GM19463 (cell line): ENCODE data around the gene CAMK4.

Experiments used
- ATAC-seq: cut with Tn5 transposase; IDR thresholded peaks from one replicate; pipeline ENCODE4 v1.9.1; 2021; ENCODE audit warnings: mild to moderate bottlenecking, moderate library complexity; ENCODE audit not compliant: unreplicated experiment

Gene CAMK4

DNA sequence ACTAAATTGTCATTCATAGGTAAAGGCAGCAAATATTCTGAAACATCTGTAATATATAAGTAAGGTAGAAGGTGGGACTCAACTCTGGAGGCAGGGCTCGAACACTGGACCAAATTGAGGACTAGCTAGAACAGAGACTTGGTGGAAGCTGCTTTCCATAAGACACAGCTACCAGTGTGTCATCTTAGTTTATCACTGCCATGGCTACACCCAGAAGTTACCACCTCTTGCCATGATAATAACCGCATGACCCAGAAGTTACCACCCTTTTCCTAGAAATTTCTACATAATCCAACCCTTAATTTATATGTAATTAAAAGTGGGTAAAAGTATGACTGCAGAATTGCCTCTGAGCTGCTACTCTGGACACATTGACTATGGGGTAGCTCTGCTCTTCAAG lies 188.4 kb downstream of the CAMK4 start:
- ATAC-seq, result no peak

DNA sequence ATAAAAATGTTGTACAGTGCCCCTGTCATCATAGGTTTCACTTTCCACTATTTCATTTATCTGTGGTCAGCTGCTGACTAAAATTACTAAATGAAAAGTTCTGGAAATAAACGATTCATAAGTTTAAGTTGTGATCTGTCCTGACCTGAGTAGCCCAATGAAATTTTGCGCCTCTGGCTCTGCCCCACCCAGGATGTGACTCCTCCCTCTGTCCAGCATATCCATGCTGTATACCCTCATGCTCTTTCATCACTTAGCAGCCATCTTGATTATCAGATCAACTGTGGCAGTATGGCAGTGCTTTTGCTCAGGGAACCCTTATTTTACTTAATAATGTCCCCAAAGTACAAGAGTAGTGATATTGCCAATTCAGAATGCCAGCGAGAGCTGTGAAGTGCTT lies 190.9 kb downstream of the CAMK4 start:
- no peak for ATAC-seq

DNA sequence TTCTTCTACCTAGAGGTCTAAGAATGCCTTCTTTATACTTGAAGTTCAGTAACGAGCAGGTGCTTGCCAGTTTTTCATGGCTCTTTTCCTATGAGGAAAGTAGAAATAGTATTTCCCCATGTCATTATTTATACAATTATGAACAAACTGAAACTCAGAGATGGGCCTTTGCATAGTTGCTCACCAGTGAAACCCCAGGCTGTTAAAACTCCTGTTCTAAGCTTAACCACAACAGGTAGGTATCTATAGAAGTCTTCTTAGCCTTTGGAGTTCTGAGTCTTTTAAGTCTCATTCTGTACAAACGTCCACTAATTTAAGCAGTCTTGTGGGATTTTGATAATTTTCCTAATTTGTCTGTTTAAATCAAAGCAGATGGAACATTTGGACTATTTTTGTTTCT lies 198.1 kb downstream of the CAMK4 start:
- ATAC-seq, result peak; percentile 81

DNA sequence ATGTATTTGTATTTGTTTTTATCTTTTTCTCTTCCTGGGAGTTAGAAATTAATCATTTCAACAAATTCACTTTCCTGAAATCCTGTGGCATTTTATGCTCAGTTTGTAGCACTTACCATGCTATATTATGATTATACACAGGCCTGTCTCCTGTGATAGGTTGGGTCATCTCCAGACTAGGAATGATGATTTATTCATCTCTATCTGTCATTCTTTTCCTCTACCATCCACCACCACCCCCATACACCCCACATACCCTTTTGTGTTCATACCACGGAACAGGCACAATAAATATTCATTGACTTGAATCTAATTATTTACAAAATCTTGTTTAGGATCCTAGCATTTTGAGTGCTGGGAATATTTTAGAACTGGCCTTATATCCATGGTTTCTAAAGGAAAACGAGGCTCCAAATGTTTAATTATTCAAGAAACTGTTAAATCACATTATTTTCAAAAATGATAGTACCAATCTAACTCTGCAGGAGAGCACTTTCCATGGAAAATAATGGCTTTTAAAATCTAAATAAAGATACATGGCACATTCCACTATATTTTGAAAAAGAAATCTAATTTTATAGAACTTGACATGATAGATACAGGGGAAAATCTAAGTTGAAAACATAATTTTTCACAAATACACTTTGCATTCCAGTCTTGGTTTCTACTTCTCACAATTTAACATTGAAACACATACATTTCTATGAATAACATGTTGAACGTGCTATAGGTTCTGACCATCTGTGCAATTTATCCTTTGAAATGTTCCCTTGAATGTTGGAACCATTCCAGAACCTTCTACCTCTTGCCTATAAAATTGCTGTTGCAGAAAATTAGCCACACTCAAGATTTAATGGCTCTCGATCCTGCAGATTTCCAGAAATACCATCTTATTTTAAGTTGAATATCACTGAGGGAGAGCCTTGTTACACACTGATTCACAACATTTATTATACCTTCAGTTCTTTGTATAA lies 198.8 kb downstream of the CAMK4 start:
- ATAC-seq, result no peak

DNA sequence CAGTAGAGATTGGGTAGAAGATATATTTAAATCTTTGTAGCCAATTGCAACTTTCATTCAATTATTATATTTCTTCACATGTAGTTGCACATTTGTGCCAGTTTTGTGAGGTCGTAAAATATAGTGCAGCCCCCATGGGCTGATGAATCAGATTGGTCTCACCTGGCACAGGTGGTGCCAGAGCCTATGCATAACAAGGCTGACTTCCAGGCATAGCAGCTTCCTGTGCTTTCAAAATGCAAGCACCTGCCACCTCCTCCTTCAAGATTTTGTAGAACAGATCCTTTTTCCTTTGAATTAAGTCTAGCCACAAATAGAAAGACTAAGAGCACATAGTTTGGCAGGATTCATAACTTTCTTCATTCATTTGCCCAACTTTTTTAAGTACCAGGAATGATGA lies 201.0 kb downstream of the CAMK4 start:
- ATAC-seq, result no peak

DNA sequence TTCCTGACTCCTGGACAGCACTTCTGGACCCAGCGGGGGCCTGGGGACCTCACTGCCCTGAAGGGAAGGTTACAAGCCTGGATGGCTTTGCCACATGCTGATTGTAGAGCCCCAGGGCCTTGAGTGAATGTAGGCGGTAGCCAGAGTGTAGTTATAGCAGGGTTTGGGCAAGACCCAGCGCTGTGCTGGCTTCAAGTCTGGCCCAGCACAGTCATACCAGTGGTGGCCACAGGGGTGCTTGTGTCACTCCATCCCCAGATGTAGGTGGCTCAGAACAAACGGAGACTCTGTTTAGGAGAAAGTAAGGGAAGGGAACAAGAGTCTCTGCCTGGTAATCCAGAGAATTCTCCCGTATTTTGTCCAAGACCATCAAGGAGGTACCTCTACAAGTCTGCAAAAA lies 203.6 kb downstream of the CAMK4 start:
- ATAC-seq, result no peak

DNA sequence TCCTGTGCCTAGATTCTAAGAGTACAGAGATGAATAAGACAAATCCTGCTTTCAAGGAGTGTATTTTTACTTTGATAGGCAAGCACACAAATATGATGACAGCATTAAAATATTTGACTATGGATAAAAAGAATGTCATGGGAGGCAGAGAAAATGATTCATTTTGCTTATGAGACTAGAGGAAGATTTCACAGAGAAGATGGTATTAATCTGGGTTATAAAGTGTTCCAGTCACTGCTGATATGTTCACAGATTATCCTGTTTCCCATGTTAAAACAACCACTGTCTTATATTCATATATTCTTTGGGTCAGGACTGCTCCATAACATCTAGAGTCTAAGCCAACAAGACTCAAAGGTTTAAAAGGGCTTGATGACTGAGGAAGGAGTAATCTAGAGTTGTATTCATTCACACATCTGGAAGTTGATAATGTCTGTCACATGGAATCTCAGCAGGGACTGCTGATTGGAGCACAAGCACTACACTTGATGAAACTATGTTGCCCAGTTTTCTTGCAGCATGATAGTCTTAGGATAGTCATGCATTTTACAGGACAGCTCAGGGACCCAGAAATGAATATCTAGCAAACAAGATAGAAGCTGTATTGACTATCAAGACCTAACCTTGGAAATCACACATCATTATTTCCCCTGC lies 208.8 kb downstream of the CAMK4 start:
- ATAC-seq, result no peak

DNA sequence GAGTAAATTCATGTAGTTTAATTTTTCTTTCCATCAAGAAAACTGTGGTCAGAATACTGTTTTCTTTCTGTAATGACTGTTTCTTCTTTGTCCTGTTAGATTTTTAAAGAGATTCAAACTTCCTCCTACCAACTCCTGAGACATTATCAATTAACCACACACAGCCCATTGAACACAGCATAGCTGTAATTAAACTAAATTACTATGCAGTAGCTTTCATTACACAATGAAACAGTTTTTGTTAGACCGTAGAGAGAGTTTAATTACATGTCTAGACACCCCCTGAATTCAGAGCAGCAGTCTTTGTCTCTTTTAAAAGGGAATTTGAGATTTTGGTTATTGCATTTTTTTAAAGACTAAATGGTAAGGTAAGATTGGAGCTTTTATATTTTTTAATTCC lies 210.6 kb downstream of the CAMK4 start:
- no peak for ATAC-seq

DNA sequence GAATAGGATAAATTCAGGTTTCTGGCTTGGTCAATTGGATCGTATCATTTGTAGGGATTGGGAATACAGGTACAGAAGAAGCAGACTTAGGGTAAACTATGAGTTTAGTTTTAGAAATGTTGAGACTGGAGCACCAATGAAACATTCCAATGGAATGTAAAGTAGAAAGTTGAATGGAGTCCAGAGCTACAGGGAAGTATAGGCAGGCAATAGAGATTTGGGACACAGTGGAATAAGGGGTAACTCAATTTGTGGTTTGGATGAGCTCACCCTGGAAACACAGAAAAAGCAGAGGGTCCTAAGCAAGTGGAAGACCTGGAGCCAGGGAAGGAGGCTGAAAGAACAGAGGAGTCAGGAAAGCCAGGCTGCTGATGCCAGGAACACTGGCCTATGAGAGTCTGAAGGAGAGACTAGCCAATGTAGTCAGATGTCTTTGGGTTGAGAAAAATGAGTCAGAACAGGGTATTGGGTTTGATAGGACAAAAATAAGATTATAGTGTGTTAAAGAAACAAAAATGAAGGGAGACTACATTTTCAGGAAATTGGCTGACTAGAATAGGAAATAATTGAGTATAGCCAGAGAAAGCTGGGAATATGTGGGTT lies 215.4 kb downstream of the CAMK4 start:
- ATAC-seq, result no peak

DNA sequence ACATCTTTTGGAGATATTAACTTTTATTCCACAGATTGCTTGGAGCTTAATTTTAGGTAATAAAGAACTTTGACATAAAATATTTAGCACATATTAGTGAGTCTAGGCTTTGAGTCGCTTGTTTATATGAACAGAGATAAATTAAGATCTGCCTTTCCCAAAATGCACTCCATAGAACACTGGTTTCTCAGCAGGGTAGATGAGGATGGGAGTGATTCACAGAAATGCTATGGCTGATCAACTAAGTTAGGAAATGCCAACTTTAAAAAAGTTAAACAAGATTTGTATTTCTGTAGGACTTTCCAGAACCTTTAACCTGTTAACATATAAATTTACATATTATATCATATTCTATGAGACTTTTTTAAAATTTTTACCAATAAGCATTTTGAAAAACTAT lies 222.9 kb downstream of the CAMK4 start:
- ATAC-seq, result no peak

DNA sequence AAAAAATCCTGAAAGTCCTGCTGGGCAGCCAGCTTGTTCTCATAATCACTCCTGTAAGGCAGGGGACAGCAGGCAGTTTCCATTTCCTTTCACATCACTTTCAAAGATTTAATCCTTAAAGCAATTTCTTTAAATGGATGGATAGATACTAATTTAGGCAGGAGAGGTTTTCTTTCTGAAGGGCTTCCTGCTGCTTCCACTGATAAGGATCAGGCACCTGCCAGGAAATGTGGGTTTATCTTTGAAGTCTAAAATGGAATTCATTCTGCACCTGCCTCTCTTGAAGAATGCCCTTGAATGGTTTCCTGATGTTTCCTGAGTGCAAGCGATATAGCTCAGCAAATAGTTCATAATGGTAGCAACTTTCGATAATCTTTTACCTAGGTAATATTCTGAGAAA lies 223.6 kb downstream of the CAMK4 start:
- no peak for ATAC-seq

DNA sequence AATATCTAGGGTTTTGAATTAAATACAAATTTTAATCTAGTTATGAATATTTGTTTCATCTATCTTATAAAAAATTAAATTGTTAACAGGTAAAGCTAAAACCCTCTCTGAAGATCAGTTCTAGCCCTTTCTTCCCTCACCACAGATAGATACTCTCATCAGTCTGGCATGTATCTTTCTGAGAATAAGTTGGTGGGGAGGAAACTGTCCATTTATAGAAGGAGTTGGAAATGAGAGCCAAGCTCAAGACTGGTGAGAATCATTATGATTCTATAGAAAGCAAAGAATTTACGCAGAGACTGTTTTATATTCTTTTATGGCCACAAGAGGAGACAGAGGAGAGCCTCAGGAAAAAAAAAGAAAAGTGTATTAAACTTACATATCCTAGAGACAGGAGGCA lies 229.1 kb downstream of the CAMK4 start:
- ATAC-seq, result no peak

DNA sequence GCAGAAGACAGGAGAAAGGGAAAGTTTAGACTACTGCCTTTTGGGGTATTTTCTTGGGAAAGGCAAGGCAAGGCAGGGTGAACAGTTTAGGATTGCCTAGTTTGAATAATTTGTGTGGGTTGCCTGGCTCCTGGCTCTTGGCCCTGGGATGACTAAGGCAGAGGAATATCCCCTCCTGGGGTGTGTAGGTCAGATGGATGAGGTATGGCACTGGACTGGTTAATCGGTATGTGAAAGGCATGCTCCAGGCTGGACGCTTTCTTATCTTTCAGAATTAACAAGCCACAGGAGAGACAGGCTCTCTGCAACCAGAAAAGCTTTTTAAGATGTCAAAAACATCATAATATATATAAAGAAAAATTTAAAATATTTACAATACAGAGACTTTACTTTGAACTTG lies 229.6 kb downstream of the CAMK4 start:
- no peak for ATAC-seq

DNA sequence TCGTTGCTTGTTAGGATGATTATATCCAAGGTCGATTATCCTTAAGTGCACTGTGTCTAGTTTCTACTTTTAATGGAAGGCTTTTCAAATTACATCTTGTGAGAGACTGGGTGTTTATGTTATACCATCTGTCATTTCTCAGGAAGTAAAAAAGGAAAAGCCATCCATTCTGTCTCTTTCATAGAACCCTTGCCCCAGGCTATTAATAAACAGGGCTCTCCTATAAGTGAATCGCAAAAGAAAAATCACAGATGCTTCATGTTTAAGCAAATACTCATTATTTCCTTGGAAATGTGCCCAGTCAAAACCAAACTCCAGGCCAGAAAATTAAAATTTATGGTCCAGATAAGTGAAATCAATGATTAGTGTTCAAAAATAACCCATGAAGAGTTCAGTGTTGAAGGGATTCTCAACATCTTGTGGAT lies 230.0 kb downstream of the CAMK4 start:
- no peak for ATAC-seq

DNA sequence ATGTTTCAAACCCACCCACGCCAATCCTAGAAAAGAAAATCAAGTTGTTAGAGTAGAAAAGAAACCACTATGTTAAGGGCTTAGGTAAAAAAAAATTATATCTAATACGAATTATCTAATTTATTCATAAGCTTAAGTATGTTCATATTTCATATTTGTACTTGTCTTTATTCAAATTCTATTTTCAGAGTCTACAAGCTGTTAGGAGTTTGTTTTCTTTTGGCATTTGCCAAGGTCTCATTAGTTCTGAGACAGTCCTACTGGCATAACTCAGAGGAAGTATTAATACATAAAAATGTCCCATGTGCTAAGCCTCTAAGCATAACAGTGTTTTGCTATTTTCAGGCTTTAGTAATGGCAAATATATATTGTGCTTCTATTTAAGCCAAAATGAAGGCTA lies 230.6 kb downstream of the CAMK4 start:
- no peak for ATAC-seq

DNA sequence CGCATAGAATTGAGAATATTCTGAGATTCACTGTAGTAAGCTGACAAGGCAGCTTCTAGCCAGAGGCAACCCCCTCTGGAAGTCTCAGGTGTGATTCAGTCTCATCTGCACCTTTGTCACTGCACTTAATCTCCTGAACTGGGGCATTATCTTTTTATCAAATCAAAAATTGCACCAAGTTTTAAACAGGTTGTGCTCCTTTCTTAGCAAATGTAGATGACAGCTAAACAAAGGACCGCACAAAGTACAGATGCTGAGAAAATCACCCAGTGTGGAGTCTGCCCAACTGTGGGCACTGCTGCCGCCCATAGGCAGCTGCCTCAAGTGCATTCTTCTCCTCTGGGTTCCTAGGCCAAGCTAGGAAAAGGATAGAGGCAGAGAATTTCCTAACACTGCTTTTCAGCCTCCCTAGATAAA lies 237.1 kb downstream of the CAMK4 start:
- peak; percentile 63 for ATAC-seq

DNA sequence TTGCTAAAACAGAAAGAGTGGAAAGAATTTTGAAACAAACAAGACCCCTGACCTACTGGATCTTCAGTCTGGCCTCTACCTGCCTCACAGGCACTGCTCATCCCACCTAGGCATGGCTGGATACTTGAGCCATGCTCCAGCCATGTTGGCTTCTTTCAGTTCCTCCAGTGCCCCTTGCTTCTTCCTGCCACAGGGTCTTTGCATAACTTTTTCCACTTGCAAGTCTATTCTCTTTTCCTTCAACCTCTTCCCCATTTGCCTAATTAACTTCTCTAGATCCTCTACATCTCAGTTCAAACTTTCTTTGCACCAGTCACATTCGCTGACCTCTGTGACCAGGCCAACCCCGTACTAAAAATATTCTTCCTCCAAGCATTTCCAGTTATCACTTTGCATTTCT lies 237.8 kb downstream of the CAMK4 start:
- no peak for ATAC-seq

DNA sequence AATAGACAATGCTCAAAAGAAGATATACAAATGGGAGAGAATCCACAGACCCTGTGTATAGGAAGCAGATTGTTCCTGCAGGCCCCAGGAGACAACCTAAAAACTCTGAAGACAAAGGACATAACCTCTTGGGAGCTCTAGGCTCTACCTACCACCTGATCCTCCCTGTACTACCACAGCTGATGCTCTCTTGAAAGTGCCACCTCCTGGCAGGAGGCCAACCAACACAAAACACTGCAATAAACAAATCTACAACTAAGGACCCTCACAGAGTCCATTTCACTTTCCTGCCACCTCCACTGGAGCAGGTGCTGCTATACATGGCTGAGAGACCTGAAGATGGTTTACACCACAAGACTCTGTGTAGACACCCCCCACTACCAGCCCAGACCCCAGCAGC lies 239.1 kb downstream of the CAMK4 start:
- no peak for ATAC-seq

DNA sequence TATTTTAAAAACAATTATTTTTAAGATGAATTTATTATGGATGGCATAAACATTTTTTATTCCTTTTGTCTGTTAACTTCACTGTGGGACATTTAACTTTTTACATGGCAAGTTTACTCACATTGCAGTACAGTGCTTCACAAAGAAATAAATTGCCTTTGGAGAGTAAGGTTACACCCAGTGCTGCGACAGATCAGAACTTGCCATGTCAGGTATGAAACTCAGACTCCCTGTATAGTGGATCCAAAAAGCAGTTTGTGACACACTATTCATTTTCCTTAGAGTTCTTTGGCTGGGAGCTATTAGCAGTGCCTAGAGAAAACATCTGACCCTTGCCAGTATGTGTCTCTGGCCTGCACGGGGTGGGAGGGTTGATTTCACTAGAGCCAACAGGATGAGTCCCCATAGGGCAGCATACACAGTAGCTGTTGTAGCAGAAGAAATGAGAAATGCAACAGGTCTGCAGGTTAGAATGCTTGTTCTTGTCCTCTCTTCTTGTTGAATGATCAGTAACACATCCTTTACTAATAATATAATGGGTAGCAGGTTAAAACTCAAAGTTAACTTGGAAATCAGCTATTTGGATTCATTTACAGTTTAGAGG lies 245.2 kb downstream of the CAMK4 start:
- no peak for ATAC-seq

DNA sequence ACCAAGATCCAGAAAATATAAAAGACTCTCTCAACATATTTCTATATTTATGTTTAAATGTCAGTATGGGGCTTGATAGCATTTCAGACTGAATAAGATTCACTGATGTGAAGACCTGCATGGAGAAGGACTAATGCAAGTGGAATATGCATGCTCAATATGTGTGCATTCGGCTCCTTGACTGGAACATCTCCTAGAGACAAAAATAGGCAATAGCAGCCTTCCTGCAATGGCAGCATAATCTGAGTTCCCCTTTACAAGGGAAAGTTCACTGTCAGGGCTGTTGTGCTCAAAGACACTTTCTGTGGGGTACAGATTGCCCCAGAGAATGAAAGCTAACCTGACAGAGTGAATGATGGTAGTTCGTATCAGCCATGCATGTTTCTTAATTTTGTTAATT lies 245.7 kb downstream of the CAMK4 start:
- no peak for ATAC-seq

DNA sequence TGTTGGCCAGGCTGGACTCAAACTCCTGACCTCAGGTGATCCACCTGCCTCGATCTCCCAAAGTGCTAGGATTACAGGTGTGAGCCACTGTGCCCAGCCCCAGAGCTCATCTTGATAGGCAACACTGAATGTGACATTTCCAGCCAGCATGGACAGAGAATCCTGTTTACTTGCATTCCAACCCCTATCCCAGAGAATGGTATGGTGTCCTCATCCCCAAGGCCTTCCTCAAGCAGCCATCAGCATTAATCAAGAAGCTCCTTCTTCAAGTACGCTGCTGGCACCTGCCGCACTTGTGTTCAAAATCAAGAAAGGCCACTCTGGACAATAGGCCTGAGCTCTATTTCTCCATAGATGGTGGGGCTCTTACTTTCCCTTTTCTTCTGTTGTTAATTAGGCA lies 247.9 kb downstream of the CAMK4 start:
- ATAC-seq, result no peak

DNA sequence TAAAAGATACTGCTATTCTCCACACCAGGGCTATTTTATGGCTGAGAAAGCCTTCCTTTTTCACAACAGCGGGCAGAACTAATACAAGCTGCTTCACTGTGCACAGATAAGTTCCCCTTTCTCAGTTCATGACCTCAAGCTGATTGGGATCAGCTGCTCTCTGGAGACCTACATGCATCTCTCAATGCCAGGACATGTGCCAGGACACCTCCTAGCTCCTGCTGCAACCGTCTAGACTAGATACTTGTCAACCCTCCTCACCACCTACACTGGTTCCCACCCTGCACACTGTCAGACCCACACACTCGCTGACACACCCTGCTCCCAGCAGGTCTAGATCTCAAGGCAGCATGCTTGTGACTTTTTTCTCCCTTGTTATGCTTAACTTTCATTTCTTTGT lies 248.4 kb downstream of the CAMK4 start:
- peak; percentile 82 for ATAC-seq
